Measurements from ENCODE around the gene SMCO3.
"Not testable (repeated sequence)": the region's sequence is repeated elsewhere in the genome, so short reads cannot be mapped to it uniquely, and the experiment has no call there.

Gene SMCO3

GRCh38 chr12:14774074-14774905 is 39.7 kb downstream of the SMCO3 start:
- peak; percentile 90 for DNase-seq (ENCODE audit: low spot score)

- no peak for DNase-seq (ENCODE audit: low spot score)
These were observed 40.3 kb downstream of the SMCO3 start for GRCh38 chr12:14773685-14774073.

GRCh38 chr12:14772946-14773345 is 41.0 kb downstream of the SMCO3 start:
- no peak for DNase-seq (ENCODE audit: low spot score)

GRCh38 chr12:14771651-14772137 is 42.3 kb downstream of the SMCO3 start:
- DNase-seq (ENCODE audit: low spot score), result peak; percentile 43

- peak; percentile 68 for DNase-seq (ENCODE audit: low spot score)
These were observed 43.2 kb downstream of the SMCO3 start for GRCh38 chr12:14770496-14771461.

GRCh38 chr12:14769969-14770495 is 44.0 kb downstream of the SMCO3 start:
- DNase-seq (ENCODE audit: low spot score), result peak; percentile 66

GRCh38 chr12:14769466-14769968 is 44.5 kb downstream of the SMCO3 start:
- DNase-seq (ENCODE audit: low spot score), result peak; percentile 57

GRCh38 chr12:14768823-14769405 is 45.1 kb downstream of the SMCO3 start:
- no peak for DNase-seq (ENCODE audit: low spot score)

- no peak for DNase-seq (ENCODE audit: low spot score)
These were observed 46.4 kb downstream of the SMCO3 start for GRCh38 chr12:14767617-14768016.

GRCh38 chr12:14766649-14767215 is 47.2 kb downstream of the SMCO3 start:
- DNase-seq (ENCODE audit: low spot score), result no peak

- not testable (repeated sequence) for DNase-seq (ENCODE audit: low spot score)
These were observed 48.0 kb downstream of the SMCO3 start for GRCh38 chr12:14766020-14766419.

- DNase-seq (ENCODE audit: low spot score), result no peak
These were observed 48.6 kb downstream of the SMCO3 start for GRCh38 chr12:14765398-14765797.

GRCh38 chr12:14759711-14760280 is 54.2 kb downstream of the SMCO3 start:
- DNase-seq (ENCODE audit: low spot score), result not testable (repeated sequence)

- DNase-seq (ENCODE audit: low spot score), result peak; percentile 51
These were observed 57.4 kb downstream of the SMCO3 start for GRCh38 chr12:14756334-14757143.

Data from iPS-NIHi11 (cell line).